ACC112 (cell line): ENCODE measurements around the gene TGFBR3.

ENCODE experiments used
- H2AFZ ChIP-seq: fragments of 200-600 bp; sonication (generic); one replicate; pipeline ENCODE4 v1.6.0; 2017; ENCODE audit warnings: antibody characterized with exemption, low read length; ENCODE audit not compliant: unreplicated experiment
- H3K27ac ChIP-seq: fragments of 200-600 bp; sonication (generic); 2 replicates; pipeline ENCODE4 v1.5.1; 2014; ENCODE audit warnings: low read depth, mild to moderate bottlenecking, antibody characterized with exemption, low read length, moderate library complexity
- H3K27me3 ChIP-seq: fragments of 200-600 bp; sonication (generic); 2 replicates; pipeline ENCODE4 v1.6.1; 2014; ENCODE audit warnings: mild to moderate bottlenecking, antibody characterized with exemption, low read length, moderate library complexity, mixed read lengths; ENCODE audit not compliant: insufficient read depth
- H3K36me3 ChIP-seq: fragments of 200-600 bp; sonication (generic); 2 replicates; pipeline ENCODE4 v1.6.1; 2016; ENCODE audit warnings: mild to moderate bottlenecking, antibody characterized with exemption, low read length, moderate library complexity, mixed read lengths; ENCODE audit not compliant: insufficient read depth
- H3K4me1 ChIP-seq: fragments of 200-600 bp; sonication (generic); one replicate; pipeline ENCODE4 v1.6.1; 2016; ENCODE audit warnings: low read length, mixed read lengths; ENCODE audit not compliant: insufficient read depth, unreplicated experiment, control insufficient read depth
- H3K4me3 ChIP-seq: fragments of 200-600 bp; sonication (generic); 2 replicates; pipeline ENCODE4 v1.5.1; 2014; ENCODE audit warnings: mild to moderate bottlenecking, low read depth, low read length
- H3K79me2 ChIP-seq: fragments of 200-600 bp; sonication (generic); one replicate; pipeline ENCODE4 v1.6.0; 2016; ENCODE audit warnings: low read length; ENCODE audit not compliant: control insufficient read depth, unreplicated experiment, insufficient read depth

Gene TGFBR3

DNA sequence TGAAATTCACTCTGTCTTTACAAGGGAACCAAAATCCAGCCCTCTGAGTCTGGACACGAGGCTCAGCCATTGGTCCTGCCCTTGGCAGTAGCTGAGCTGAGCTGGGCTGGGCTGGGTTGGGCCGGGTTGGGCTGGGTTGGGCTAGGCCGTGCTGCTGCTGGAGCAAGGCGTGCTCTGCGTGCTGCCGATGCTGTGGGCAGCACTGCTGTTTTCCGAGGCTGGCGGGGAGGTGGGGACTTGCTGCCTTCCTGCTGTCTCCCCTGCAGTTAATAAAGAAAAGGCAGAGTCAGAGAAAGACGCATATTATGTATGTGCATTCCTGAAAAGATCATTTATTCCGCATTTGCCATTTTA, 202.4 kb downstream of the TGFBR3 start:
- Histone ChIP-seq H3K27me3 (no peaks in the 10 kb centered on the region), H2AFZ (no peak overlapping the region), H3K27ac (no peak overlapping the region), H3K4me3 (no peak overlapping the region), H3K4me1 (peaks cover 6% of the 10 kb centered on the region), H3K79me2 (no peaks in the 10 kb centered on the region), H3K36me3 (no peaks in the 10 kb centered on the region)

- Histone ChIP-seq H3K4me1 (peaks cover 6% of the 10 kb centered on the region), H2AFZ (no peak overlapping the region), H3K27ac (no peak overlapping the region), H3K27me3 (no peaks in the 10 kb centered on the region), H3K79me2 (no peaks in the 10 kb centered on the region), H3K4me3 (no peak overlapping the region), H3K36me3 (no peaks in the 10 kb centered on the region)
These were observed 202.9 kb downstream of the TGFBR3 start for GRCh38 chr1:91682882-91683597.

DNA sequence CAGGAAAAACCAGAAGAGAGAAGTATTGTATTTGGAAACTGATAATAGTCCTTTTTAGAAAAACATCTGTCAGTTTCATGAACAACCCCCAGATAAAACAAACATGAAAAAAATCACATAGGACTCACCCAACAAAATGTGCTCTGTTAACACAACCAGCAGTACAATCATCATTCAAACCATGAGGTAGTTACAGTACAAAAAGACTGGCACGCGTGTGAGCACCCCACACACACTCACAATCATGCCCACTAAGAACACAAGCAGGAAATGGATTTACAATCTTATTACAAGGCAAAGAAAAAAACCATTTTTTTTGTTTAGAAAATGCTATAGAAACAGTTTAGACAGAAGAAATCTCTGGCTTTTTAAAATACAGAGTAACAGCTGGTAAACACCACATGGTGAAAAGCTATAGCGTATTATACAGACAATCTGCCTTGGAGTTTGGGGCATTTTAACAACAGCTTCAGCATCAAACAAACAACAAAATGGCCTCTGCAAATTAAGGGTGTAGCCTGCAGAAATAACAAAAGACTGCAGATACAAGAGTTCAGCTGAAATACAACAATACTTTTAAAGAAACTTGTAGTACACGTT, 205.3 kb downstream of the TGFBR3 start:
- Histone ChIP-seq H3K4me3 (no peak overlapping the region), H3K79me2 (no peaks in the 10 kb centered on the region), H3K27ac (no peak overlapping the region), H2AFZ (no peak overlapping the region), H3K27me3 (no peaks in the 10 kb centered on the region), H3K4me1 (no peaks in the 10 kb centered on the region), H3K36me3 (no peaks in the 10 kb centered on the region)

- H3K27ac ChIP-seq: no peak overlapping the region
- no peaks in the 10 kb centered on the region for H3K36me3 ChIP-seq
- H3K4me3 ChIP-seq: no peak overlapping the region
- H3K79me2 ChIP-seq: no peaks in the 10 kb centered on the region
- H3K4me1 ChIP-seq: no peaks in the 10 kb centered on the region
- no peak overlapping the region for H2AFZ ChIP-seq
- H3K27me3 ChIP-seq: no peaks in the 10 kb centered on the region
These were observed 206.5 kb downstream of the TGFBR3 start for GRCh38 chr1:91679446-91679845.

DNA sequence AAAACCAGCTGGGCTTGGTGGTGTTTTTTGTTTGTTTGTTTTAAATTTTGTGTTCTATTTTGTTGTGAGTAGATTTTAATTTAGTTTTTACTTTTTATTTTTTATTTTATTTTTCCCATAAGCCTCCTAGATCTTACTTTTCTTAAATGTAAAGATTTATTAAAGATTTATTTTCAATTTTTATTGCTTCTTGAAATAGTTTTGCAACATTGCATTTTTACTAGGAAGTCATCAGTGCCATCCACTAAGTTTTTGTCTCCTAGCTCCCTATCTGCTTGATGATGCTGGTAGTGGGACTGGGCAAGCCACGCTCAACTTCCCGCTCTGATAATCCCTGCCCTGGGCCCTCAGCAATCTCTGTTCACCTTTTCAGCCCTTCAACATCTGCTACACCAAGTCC, 209.9 kb downstream of the TGFBR3 start:
- Histone ChIP-seq H3K27ac (no peak overlapping the region), H3K4me3 (no peak overlapping the region), H3K27me3 (no peaks in the 10 kb centered on the region), H3K36me3 (no peaks in the 10 kb centered on the region), H2AFZ (no peak overlapping the region), H3K79me2 (no peaks in the 10 kb centered on the region), H3K4me1 (peaks cover 8% of the 10 kb centered on the region)

GRCh38 chr1:91674107-91674506, 211.8 kb downstream of the TGFBR3 start:
- Histone ChIP-seq H3K27ac (no peak overlapping the region), H3K36me3 (no peaks in the 10 kb centered on the region), H3K4me1 (peaks cover 8% of the 10 kb centered on the region), H3K4me3 (no peak overlapping the region), H3K27me3 (no peaks in the 10 kb centered on the region), H3K79me2 (no peaks in the 10 kb centered on the region), H2AFZ (no peak overlapping the region)

- peaks cover 8% of the 10 kb centered on the region for H3K4me1 ChIP-seq
- H3K4me3 ChIP-seq: no peak overlapping the region
- no peak overlapping the region for H3K27ac ChIP-seq
- H3K36me3 ChIP-seq: no peaks in the 10 kb centered on the region
- H3K27me3 ChIP-seq: no peaks in the 10 kb centered on the region
- H2AFZ ChIP-seq: no peak overlapping the region
- no peaks in the 10 kb centered on the region for H3K79me2 ChIP-seq
These were observed 212.3 kb downstream of the TGFBR3 start for GRCh38 chr1:91673613-91674012.

GRCh38 chr1:91672601-91673161, 213.3 kb downstream of the TGFBR3 start:
- Histone ChIP-seq H3K36me3 (no peaks in the 10 kb centered on the region), H2AFZ (no peak overlapping the region), H3K4me1 (peaks cover 8% of the 10 kb centered on the region), H3K27me3 (no peaks in the 10 kb centered on the region), H3K27ac (no peak overlapping the region), H3K4me3 (no peak overlapping the region), H3K79me2 (no peaks in the 10 kb centered on the region)

- Histone ChIP-seq H3K36me3 (no peaks in the 10 kb centered on the region), H2AFZ (no peak overlapping the region), H3K79me2 (no peaks in the 10 kb centered on the region), H3K4me1 (peaks cover 8% of the 10 kb centered on the region), H3K27me3 (no peaks in the 10 kb centered on the region), H3K4me3 (no peak overlapping the region), H3K27ac (no peak overlapping the region)
These were observed 215.2 kb downstream of the TGFBR3 start for GRCh38 chr1:91670781-91671180.

DNA sequence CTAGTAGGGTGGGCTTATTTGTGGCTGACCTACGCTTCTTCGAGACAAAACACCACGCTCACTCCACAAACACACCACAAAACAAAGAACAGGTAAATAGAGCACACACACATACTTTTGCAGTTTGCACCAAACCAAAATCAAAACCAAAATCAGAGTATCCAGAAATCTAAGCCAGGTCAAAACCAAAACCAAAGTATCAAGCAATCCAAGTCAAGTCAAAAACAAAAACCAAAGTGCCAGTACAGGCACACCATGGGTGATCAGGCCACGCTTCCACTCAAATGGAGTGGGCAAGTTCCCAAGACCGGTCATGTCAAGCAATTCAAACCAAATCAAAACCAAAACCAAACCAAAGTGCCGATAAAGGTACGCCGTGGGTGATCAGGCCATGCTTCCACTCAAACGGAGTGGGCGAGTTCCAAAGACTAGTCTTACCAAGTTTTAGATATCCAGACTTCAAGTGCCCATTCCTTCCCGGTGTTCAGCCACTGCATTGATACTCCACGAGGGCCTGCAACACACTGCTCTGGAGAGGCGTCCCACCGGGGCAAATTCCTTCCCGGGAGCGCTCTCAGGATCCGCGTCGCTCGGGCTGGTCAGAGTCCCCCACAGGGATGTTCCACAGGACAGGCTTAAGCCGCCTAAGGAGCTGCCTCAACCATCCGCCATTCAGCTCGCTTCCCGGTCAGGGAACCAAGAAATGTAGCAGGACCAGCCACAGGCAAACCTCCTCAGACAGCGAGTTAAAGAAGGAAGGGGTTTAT, 216.2 kb downstream of the TGFBR3 start:
- H3K36me3 ChIP-seq: no peaks in the 10 kb centered on the region
- no peak overlapping the region for H2AFZ ChIP-seq
- no peaks in the 10 kb centered on the region for H3K79me2 ChIP-seq
- H3K4me3 ChIP-seq: no peak overlapping the region
- no peak overlapping the region for H3K27ac ChIP-seq
- no peaks in the 10 kb centered on the region for H3K27me3 ChIP-seq
- peaks cover 8% of the 10 kb centered on the region for H3K4me1 ChIP-seq
